Activated naive CD4-positive, alpha-beta T cell treated with anti-CD3 and anti-CD28 coated beads, Interleukin-2, amount 50 U/mL, for 24 hours (primary cell): ENCODE measurements around the gene MSI2.
A peak's percentile ranks its signal among the peaks of the same experiment; 100 is the strongest.
"Not testable (repeated sequence)": the region's sequence is repeated elsewhere in the genome, so short reads cannot be mapped to it uniquely, and the experiment has no call there.

ENCODE experiments used
- H3K27ac Mint-ChIP-seq: one replicate; pipeline ENCODE4 v1.8.0; 2021; ENCODE audit warnings: mild to moderate bottlenecking, mixed read lengths
- H3K27me3 Mint-ChIP-seq: one replicate; pipeline ENCODE4 v1.8.0; 2021; ENCODE audit warnings: mixed read lengths
- H3K36me3 Mint-ChIP-seq: one replicate; pipeline ENCODE4 v1.8.0; 2021; ENCODE audit warnings: mixed read lengths
- H3K4me1 Mint-ChIP-seq: one replicate; pipeline ENCODE4 v1.8.0; 2021; ENCODE audit warnings: mixed read lengths
- H3K4me3 Mint-ChIP-seq: one replicate; pipeline ENCODE4 v1.8.0; 2021; ENCODE audit warnings: mild to moderate bottlenecking, mixed read lengths
- H3K9me3 Mint-ChIP-seq: one replicate; pipeline ENCODE4 v1.8.0; 2021; ENCODE audit warnings: mixed read lengths

Gene MSI2

DNA sequence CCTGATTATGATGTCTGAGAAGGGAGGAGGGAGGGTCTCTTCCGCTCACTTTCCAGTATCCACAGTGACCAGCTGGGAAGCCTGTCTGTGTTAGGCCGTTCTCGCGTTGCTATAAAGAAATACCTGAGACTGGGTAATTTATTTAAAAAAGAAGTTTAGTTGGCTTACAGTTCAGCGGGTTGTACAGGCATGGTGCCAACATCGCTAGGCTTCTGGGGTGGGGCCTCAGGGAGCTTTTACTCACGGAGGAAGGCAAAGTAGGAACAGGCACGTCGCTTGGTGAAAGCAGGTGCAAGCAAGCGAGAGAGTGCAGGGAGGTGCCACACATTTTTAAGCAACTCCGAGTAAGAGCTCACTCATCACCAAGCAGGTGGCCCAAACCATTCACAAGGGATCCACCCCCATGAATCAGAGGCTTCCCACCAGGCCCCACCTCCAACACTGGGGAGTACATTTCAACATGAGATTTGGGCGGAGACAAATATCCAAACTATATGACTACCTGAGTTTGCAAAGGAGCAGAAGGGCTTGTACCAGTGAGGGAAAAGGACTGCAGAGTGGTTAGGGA is 351.3 kb downstream of the MSI2 start:
- Mint-ChIP-seq H3K36me3 (peaks cover 2% of the 10 kb centered on the region), H3K4me3 (no peak overlapping the region), H3K27me3 (no peaks in the 10 kb centered on the region), H3K4me1 (peaks cover 63% of the 10 kb centered on the region), H3K9me3 (no peaks in the 10 kb centered on the region), H3K27ac (no peak overlapping the region)

- Mint-ChIP-seq H3K27me3 (no peaks in the 10 kb centered on the region), H3K36me3 (peaks cover 2% of the 10 kb centered on the region), H3K4me1 (peaks cover 63% of the 10 kb centered on the region), H3K27ac (peak overlapping the region; percentile 72), H3K9me3 (no peaks in the 10 kb centered on the region), H3K4me3 (no peak overlapping the region)
Measured at GRCh38 chr17:57608369-57609124, 352.2 kb downstream of the MSI2 start.

DNA sequence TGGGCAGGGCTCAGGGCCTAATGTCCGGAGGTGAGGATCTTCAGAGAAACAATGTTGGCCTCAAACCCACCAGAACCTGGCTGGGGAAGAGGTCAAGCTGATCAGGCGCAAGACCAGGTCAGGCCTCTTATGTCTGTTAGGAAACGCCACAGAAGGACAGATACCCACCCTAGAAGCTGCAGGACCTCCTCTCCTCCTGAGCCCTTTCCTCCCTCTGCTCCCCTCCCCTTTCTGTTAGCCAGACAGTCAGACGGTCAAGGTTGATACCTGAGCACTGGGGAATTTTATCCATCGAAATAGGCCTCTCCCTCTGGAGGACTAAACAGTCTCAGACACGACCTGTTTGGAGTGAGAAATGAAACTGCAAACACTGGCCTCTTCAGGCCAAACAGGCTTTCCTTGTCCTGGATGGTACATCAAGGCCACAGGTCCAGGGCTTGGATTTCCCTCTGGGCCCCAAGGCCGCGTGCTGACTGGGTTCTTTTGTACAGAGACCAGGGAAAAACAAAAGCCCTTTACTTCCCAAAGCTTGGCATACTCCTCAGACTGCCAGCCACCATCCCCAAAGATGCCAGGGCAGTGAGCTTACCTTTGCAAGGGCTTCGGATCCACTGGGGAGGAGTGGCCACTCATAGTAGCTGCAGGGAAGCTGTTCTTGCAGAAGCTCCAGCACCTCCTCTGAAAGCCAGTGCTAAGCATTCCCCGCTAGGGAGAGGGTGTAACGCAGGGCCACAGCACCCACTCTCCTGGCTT is 353.0 kb downstream of the MSI2 start:
- Mint-ChIP-seq H3K4me3 (no peak overlapping the region), H3K9me3 (no peaks in the 10 kb centered on the region), H3K4me1 (peaks cover 58% of the 10 kb centered on the region), H3K36me3 (peaks cover 2% of the 10 kb centered on the region), H3K27me3 (no peaks in the 10 kb centered on the region), H3K27ac (no peak overlapping the region)

DNA sequence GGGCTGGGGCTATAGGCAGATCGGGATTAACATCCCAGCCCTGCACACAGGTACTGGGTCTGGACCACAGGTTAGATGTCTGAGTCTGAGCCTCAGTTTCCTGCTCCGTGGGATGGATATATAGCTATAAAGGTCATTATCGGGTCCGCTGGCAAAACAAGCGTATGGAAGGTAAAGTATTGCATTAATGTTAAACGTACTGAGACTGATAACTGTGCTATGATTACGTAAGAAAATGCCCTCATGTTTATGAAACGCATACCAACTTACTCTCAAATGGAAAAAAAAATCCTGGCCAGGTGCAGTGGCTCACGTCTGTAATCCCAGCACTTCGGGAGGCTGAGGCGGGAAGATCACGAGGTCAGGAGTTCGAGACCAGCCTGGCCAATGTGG is 353.6 kb downstream of the MSI2 start:
- H3K27ac Mint-ChIP-seq: no peak overlapping the region
- H3K36me3 Mint-ChIP-seq: peaks cover 3% of the 10 kb centered on the region
- H3K9me3 Mint-ChIP-seq: no peaks in the 10 kb centered on the region
- no peaks in the 10 kb centered on the region for H3K27me3 Mint-ChIP-seq
- H3K4me1 Mint-ChIP-seq: peaks cover 56% of the 10 kb centered on the region
- H3K4me3 Mint-ChIP-seq: no peak overlapping the region

DNA sequence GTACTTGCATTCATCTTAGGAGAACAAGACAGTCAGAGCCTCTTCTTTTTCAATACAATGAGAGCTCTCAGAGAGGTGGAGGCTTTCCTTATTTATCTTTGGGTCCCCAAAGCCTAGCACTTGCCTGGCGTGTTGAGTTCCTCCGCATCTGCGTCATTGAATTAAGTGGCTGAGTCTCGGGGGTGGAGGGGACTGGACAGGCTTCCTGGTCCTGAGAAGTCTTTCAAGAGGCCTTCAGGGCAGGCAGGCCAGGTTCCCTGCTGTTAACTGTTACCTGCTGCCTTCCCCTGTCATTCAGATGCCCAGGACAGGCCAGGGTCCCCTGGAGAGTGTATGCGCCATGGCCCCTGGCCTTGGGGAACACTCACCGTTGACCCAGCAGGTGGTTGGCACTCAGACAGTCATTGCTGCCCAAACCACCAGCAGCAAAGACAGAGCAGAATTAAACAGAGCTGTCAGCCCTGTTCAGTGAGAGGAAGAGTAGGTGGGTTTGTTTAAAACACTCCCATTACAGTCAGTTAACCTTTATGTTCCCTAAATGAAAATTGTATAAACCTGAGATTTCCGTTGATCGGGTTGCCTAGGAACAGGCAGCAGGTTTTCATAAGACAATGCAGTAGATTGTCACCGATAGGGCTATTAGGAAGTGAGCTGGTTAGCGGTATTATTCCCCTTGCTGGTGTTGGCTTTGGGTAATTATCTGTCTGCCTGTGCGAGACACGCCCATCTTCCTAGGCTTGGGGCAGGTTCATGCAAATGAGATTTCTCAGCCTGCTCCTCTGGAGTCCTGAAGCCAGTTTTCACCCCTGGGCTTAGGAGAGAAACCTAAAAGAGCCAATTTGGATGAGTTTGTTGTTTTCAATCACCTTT is 356.1 kb downstream of the MSI2 start:
- no peaks in the 10 kb centered on the region for H3K9me3 Mint-ChIP-seq
- peaks cover 9% of the 10 kb centered on the region for H3K36me3 Mint-ChIP-seq
- no peak overlapping the region for H3K4me3 Mint-ChIP-seq
- no peak overlapping the region for H3K27ac Mint-ChIP-seq
- H3K27me3 Mint-ChIP-seq: no peaks in the 10 kb centered on the region
- H3K4me1 Mint-ChIP-seq: peaks cover 33% of the 10 kb centered on the region

GRCh38 chr17:57614742-57615141 is 358.4 kb downstream of the MSI2 start:
- Mint-ChIP-seq H3K9me3 (no peaks in the 10 kb centered on the region), H3K4me3 (no peak overlapping the region), H3K27ac (no peak overlapping the region), H3K27me3 (no peaks in the 10 kb centered on the region), H3K36me3 (peaks cover 12% of the 10 kb centered on the region), H3K4me1 (peaks cover 23% of the 10 kb centered on the region)

DNA sequence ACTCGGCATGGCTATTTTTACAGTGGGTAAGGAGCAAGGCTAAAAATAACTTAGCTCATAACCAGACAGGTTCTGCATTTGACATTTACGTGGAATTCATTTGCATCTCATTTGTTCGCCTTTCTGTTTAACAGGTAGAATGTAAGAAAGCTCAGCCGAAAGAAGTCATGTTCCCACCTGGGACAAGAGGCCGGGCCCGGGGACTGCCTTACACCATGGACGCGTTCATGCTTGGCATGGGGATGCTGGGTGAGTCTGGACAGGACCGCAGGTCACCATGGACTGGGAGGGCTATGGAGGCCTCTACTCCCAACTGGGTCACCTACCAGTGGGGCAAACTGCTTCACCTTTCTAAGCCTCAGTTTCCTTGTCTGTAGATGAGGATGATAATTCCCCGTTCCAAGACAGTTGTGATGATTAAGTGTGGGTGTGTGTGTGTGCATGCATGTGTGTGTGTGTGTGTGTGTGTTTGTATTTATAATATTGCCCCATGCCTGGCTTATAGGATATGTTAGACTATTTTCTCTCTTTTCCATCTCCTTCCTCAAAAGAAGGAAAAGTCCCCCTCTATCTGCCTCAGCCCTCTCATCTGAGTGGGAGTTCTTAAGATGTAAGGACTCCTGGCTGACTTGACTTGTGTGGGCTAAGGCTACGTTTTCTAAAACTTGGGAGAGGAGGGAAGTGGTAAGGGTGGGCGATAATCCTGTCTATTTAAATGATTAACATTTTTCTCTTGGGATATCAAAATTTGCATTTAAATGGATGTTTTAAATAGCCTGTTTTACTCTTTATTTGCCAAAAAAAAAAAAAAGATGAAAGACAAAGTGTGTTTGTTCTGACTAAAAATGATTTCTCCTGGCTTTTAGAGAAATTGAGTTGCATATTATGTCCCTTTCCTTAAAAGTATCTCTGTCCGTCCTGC is 359.8 kb downstream of the MSI2 start:
- no peak overlapping the region for H3K4me3 Mint-ChIP-seq
- peaks cover 11% of the 10 kb centered on the region for H3K36me3 Mint-ChIP-seq
- H3K27ac Mint-ChIP-seq: no peak overlapping the region
- H3K27me3 Mint-ChIP-seq: no peaks in the 10 kb centered on the region
- H3K4me1 Mint-ChIP-seq: peaks cover 20% of the 10 kb centered on the region
- no peaks in the 10 kb centered on the region for H3K9me3 Mint-ChIP-seq

GRCh38 chr17:57617218-57617617 is 360.9 kb downstream of the MSI2 start:
- Mint-ChIP-seq H3K27me3 (no peaks in the 10 kb centered on the region), H3K27ac (no peak overlapping the region), H3K36me3 (peaks cover 11% of the 10 kb centered on the region)

GRCh38 chr17:57619061-57619937 is 363.0 kb downstream of the MSI2 start:
- H3K4me1 Mint-ChIP-seq: peaks cover 15% of the 10 kb centered on the region
- H3K4me3 Mint-ChIP-seq: no peak overlapping the region
- no peaks in the 10 kb centered on the region for H3K27me3 Mint-ChIP-seq
- no peaks in the 10 kb centered on the region for H3K9me3 Mint-ChIP-seq
- H3K36me3 Mint-ChIP-seq: peaks cover 12% of the 10 kb centered on the region
- H3K27ac Mint-ChIP-seq: peak overlapping the region; percentile 51

More at GRCh38 chr17:57617218-57617617, 360.9 kb downstream of the MSI2 start:
- Mint-ChIP-seq H3K9me3 (no peaks in the 10 kb centered on the region), H3K4me3 (no peak overlapping the region), H3K4me1 (peaks cover 20% of the 10 kb centered on the region)

DNA sequence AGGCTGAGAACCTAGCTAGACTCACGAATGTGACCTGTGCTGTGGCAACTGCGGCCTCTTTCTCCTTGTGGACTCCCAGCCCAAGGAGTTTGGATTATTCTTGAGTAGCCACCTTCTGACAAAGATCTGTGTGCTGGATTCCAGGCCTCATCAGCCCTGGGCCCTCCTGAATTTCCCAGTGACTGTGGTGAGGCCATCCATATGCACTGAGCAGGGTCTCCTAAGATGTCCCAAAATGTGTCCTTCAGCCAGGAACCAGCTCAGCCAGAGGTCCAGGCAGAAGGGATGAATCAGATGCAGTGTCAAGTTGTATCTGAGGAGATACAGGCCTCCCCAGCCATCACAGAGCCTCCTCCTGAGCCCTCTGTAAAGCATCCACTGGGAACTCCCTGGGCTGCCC is 364.3 kb downstream of the MSI2 start:
- Mint-ChIP-seq H3K36me3 (peaks cover 11% of the 10 kb centered on the region), H3K27ac (no peak overlapping the region), H3K4me3 (no peak overlapping the region), H3K27me3 (no peaks in the 10 kb centered on the region), H3K4me1 (peaks cover 14% of the 10 kb centered on the region), H3K9me3 (no peaks in the 10 kb centered on the region)

GRCh38 chr17:57621791-57622190 is 365.5 kb downstream of the MSI2 start:
- H3K9me3 Mint-ChIP-seq, H3K27me3 Mint-ChIP-seq, H3K4me3 Mint-ChIP-seq, H3K27ac Mint-ChIP-seq, H3K36me3 Mint-ChIP-seq: not testable (repeated sequence)
- peaks cover 14% of the 10 kb centered on the region for H3K4me1 Mint-ChIP-seq

DNA sequence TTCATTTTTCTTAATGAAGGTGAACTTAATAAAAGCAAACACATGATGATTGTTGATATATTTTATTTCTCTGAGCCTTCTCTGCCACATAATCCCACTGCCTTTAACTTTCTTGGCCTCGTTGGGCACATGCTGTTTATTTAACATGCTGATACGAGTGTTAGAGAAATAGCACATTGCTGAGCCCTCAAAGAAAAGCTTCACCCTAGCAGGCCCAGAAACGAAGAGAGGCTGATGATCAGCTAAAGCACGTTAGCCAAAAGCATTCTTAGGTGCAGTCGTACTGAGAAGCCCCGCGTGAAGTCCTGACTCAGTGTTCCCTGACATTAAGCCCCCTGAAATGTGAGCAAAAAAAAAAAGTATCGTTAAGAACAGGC is 366.0 kb downstream of the MSI2 start:
- peaks cover 14% of the 10 kb centered on the region for H3K4me1 Mint-ChIP-seq
- no peak overlapping the region for H3K4me3 Mint-ChIP-seq
- no peak overlapping the region for H3K27ac Mint-ChIP-seq
- H3K36me3 Mint-ChIP-seq: peaks cover 5% of the 10 kb centered on the region
- H3K27me3 Mint-ChIP-seq: no peaks in the 10 kb centered on the region
- H3K9me3 Mint-ChIP-seq: no peaks in the 10 kb centered on the region

DNA sequence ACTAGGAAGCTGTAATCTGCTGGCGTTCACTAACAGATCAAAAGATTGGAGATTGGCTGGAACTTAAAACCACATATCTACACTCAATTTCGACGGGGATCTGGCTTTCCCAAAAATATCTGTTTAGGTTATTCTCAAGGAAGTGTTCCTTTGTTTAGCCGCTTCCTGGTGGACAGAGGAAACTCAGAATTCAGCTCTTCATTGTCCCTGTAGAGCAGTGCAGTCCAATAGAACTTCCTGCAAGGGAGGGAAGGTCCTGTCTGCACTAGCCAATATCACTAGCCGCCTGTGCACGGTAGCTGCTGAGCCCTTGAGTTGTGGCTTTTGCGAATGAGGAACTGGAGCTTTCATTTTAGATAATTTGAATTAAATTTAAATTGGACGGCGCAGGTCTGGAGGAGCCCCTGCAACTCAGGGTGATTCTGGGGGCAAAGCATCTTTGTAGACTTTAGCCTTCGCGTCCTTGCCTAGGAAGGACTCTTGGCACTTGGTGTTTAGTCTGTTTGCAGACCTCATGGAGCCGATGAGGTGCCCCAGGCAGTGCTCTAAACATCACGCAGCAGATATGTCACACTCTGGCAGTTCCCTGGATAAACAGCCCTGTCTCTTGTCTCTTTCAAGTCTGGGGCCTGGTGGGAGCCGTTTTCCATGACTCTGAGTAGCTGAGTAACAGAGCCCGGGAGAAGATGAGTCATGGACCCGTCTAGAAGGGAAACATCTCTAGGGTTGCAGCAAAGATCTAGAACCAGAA is 366.5 kb downstream of the MSI2 start:
- no peaks in the 10 kb centered on the region for H3K27me3 Mint-ChIP-seq
- no peak overlapping the region for H3K27ac Mint-ChIP-seq
- H3K36me3 Mint-ChIP-seq: peaks cover 8% of the 10 kb centered on the region
- peaks cover 14% of the 10 kb centered on the region for H3K4me1 Mint-ChIP-seq
- H3K9me3 Mint-ChIP-seq: no peaks in the 10 kb centered on the region
- H3K4me3 Mint-ChIP-seq: no peak overlapping the region
